Renal cortical epithelial cell (primary cell): Measurements from ENCODE around the gene METTL23. TPM values are rescaled to one million over a fixed set of nuclear protein-coding genes. Genes with fewer than 3 reads are reported as not detected.
"Not testable (repeated sequence)": the region's sequence is repeated elsewhere in the genome, so short reads cannot be mapped to it uniquely, and the experiment has no call there.

ENCODE experiments used
- DNase-seq: peaks from one replicate; pipeline ENCODE4 v3.0.0-alpha.2; 2011; ENCODE audit warnings: low read depth
- total RNA-seq: library from RNA; depleted of rRNA; stranded (reverse); fragments of >200 nt; gene quantifications from 2 replicates; pipeline ENCODE4 v1.2.3, GENCODE V29; 2014

Gene METTL23
- total RNA-seq, 1 donor from 2014 or later = 27.0 TPM

GRCh38 chr17:76713765-76714164 is 12.9 kb upstream of the METTL23 start:
- DNase-seq = no peak

- no peak for DNase-seq
Observed at GRCh38 chr17:76714336-76714735, 12.3 kb upstream of the METTL23 start.

GRCh38 chr17:76714822-76715495 is 11.7 kb upstream of the METTL23 start:
- DNase-seq = no peak

- DNase-seq = no peak
Observed at GRCh38 chr17:76715496-76715830, 11.2 kb upstream of the METTL23 start.

GRCh38 chr17:76716146-76716838 is 10.3 kb upstream of the METTL23 start:
- DNase-seq = peak; percentile 72

- peak; percentile 54 for DNase-seq
Observed at GRCh38 chr17:76716839-76717215, 9.8 kb upstream of the METTL23 start.

- DNase-seq = no peak
Observed at GRCh38 chr17:76718516-76718915, 8.1 kb upstream of the METTL23 start.

GRCh38 chr17:76720211-76720610 is 6.4 kb upstream of the METTL23 start:
- DNase-seq = no peak

GRCh38 chr17:76720941-76721340 is 5.7 kb upstream of the METTL23 start:
- no peak for DNase-seq

GRCh38 chr17:76721463-76721862 is 5.2 kb upstream of the METTL23 start:
- no peak for DNase-seq

GRCh38 chr17:76722279-76722678 is 4.4 kb upstream of the METTL23 start:
- DNase-seq = no peak

- DNase-seq = not testable (repeated sequence)
Observed at GRCh38 chr17:76722977-76723376, 3.7 kb upstream of the METTL23 start.

GRCh38 chr17:76723812-76724211 is 2.8 kb upstream of the METTL23 start:
- DNase-seq = no peak

- DNase-seq = no peak
Observed at GRCh38 chr17:76725580-76726230, 934 bp upstream of the METTL23 start.

- DNase-seq = peak; percentile 87
Observed at GRCh38 chr17:76726231-76726775, 336 bp upstream of the METTL23 start, which contains the start of gene JMJD6. TSS of gene JMJD6 (minus strand) at chr17:76726606. CDS start at chr17:76726475, 131 bp downstream.

- peak; percentile 71 for DNase-seq
Observed at GRCh38 chr17:76727745-76728456, 1.3 kb downstream of the METTL23 start.

- not testable (repeated sequence) for DNase-seq
Observed at GRCh38 chr17:76731800-76732733, 5.4 kb downstream of the METTL23 start.

GRCh38 chr17:76732734-76733617 is 6.3 kb downstream of the METTL23 start:
- no peak for DNase-seq

- no peak for DNase-seq
Observed at GRCh38 chr17:76733618-76733957, 6.9 kb downstream of the METTL23 start.
